H1 (cell line): ENCODE results near the gene NFASC. TPM values are rescaled to one million over a fixed set of nuclear protein-coding genes. Genes with fewer than 3 reads are reported as not detected.

Source experiments
- CTCF ChIA-PET: fragments of 300-600 bp; sonication (Branson Sonifier 250); formaldehyde crosslinking; loops from one replicate; lab custom pipeline; 2021; ENCODE audit not compliant: partially characterized antibody; lab: Charles Lee
- POLR2A ChIA-PET: fragments of 300-600 bp; sonication (Branson Sonifier 250); formaldehyde crosslinking; loops from one replicate; lab custom pipeline; 2021; ENCODE audit warnings: inconsistent platforms; ENCODE audit not compliant: partially characterized antibody; lab: Charles Lee
- DNase-seq, 2 experiments: peaks; one replicate each; pipeline versions ENCODE4 v3.0.0 to v3.0.0-alpha.2; 2010 to 2022; ENCODE audit warnings: low spot score in 2 of 2, low read depth in 1 of 2, mixed read lengths in 1 of 2
- FAIRE-seq: peaks from 2 replicates; lab custom pipeline; 2011; peaks lifted over from hg19 to GRCh38; lab: Jason Lieb, UNC
- H2AFZ ChIP-seq: 2 replicates; pipeline ENCODE4 v1.8.1; 2012; ENCODE audit warnings: low read length, inconsistent platforms
- H2AK5ac ChIP-seq: 2 replicates; pipeline ENCODE4 v1.6.1; 2013; ENCODE audit warnings: low read depth, low read length
- H2BK120ac ChIP-seq: replicated peaks from 2 replicates; pipeline ENCODE3; 2013; ENCODE audit warnings: low read depth, low read length, inconsistent platforms
- H2BK12ac ChIP-seq: 2 replicates; pipeline ENCODE4 v1.6.1; 2013; ENCODE audit warnings: low read depth, low read length
- H2BK15ac ChIP-seq: 2 replicates; pipeline ENCODE4 v1.6.1; 2013; ENCODE audit warnings: low read length
- H2BK20ac ChIP-seq: 2 replicates; pipeline ENCODE4 v1.6.1; 2013; ENCODE audit warnings: low read length
- H2BK5ac ChIP-seq: 2 replicates; pipeline ENCODE4 v1.6.1; 2013; ENCODE audit warnings: low read depth, low read length
- H3K14ac ChIP-seq: 2 replicates; pipeline ENCODE4 v1.6.1; 2013; ENCODE audit warnings: inconsistent platforms; ENCODE audit not compliant: insufficient read length
- H3K18ac ChIP-seq: 2 replicates; pipeline ENCODE4 v1.6.1; 2013; ENCODE audit warnings: low read length; ENCODE audit errors: extremely low read depth
- H3K23ac ChIP-seq: 2 replicates; pipeline ENCODE4 v1.6.1; 2013; ENCODE audit warnings: inconsistent platforms; ENCODE audit not compliant: insufficient read length
- H3K23me2 ChIP-seq: 2 replicates; pipeline ENCODE4 v1.6.1; 2013; ENCODE audit warnings: low read depth, low read length
- H3K27ac ChIP-seq: 2 replicates; pipeline ENCODE4 v1.6.1; 2011; ENCODE audit warnings: low read depth, low read length, inconsistent platforms
- H3K27me3 ChIP-seq, 4 experiments: replicated peaks in 1 of 4; 1 replicate in 1 of 4; 2 replicates in 3 of 4; pipeline versions ENCODE4 v1.6.1 to v1.8.1; 2011 to 2013; ENCODE audit warnings: low read length in 3 of 4, mild to moderate bottlenecking in 3 of 4, inconsistent platforms in 2 of 4, mixed read lengths in 2 of 4, moderate library complexity in 1 of 4; ENCODE audit not compliant: control insufficient read depth in 3 of 4, insufficient read depth in 3 of 4; ENCODE audit errors: extremely low read depth in 1 of 4
- H3K36me3 ChIP-seq, 4 experiments: 2 replicates each; pipeline versions ENCODE4 v1.6.1 to v1.8.1; 2011 to 2013; ENCODE audit warnings: mild to moderate bottlenecking in 4 of 4, low read length in 3 of 4, moderate library complexity in 2 of 4, control low read depth in 1 of 4, inconsistent platforms in 1 of 4; ENCODE audit not compliant: insufficient read depth in 4 of 4, control insufficient read depth in 2 of 4
- H3K4ac ChIP-seq: replicated peaks from 2 replicates; pipeline ENCODE3; 2013; ENCODE audit warnings: low read length, low read depth, mixed read lengths, inconsistent platforms; ENCODE audit not compliant: insufficient read length
- H3K4me1 ChIP-seq, 4 experiments: replicated peaks in 1 of 4; 1 replicate in 1 of 4; 2 replicates in 3 of 4; pipeline versions ENCODE4 v1.6.1 to v1.8.1; 2011 to 2013; ENCODE audit warnings: low read length in 3 of 4, inconsistent platforms in 2 of 4, mixed read lengths in 1 of 4; ENCODE audit not compliant: insufficient read depth in 4 of 4, control insufficient read depth in 3 of 4
- H3K4me2 ChIP-seq, 2 experiments: 2 replicates each; pipeline versions ENCODE4 v1.6.1 to v1.8.1; 2011 to 2013; ENCODE audit warnings: low read depth in 2 of 2, low read length in 2 of 2, control low read depth in 1 of 2, inconsistent platforms in 1 of 2, mild to moderate bottlenecking in 1 of 2; ENCODE audit not compliant: insufficient read depth in 1 of 2
- H3K4me3 ChIP-seq, 4 experiments: fragments of 200-600, 300-600 bp in 1 of 4; sonication (generic), shearing (Covaris generic), sonication (Bioruptor Twin) in 1 of 4; 2 replicates each; pipeline versions ENCODE4 v1.5.1 to v1.8.1; 2011 to 2016; ENCODE audit warnings: low read length in 4 of 4, low read depth in 3 of 4, control low read depth in 2 of 4, inconsistent platforms in 2 of 4, mild to moderate bottlenecking in 2 of 4, mixed read lengths in 1 of 4, moderate library complexity in 1 of 4; ENCODE audit not compliant: insufficient read depth in 2 of 4; ENCODE audit errors: extremely low read depth in 1 of 4
- H3K56ac ChIP-seq: replicated peaks from 2 replicates; pipeline ENCODE3; 2013; ENCODE audit warnings: low read depth, mild to moderate bottlenecking, mixed read lengths, low read length, inconsistent platforms; ENCODE audit not compliant: insufficient read length
- H3K79me1 ChIP-seq: 2 replicates; pipeline ENCODE4 v1.6.1; 2013; ENCODE audit warnings: low read depth, low read length, control low read depth
- H3K79me2 ChIP-seq, 2 experiments: 2 replicates each; pipeline versions ENCODE4 v1.6.1 to v1.8.1; 2012 to 2013; ENCODE audit warnings: low read length in 2 of 2, mild to moderate bottlenecking in 2 of 2, inconsistent platforms in 1 of 2; ENCODE audit not compliant: insufficient read depth in 2 of 2, control insufficient read depth in 1 of 2
- H3K9ac ChIP-seq, 4 experiments: replicated peaks in 1 of 4; 1 replicate in 1 of 4; 2 replicates in 3 of 4; pipeline versions ENCODE4 v1.6.1 to v1.8.1; 2011 to 2013; ENCODE audit warnings: low read depth in 3 of 4, low read length in 3 of 4, control low read depth in 2 of 4, mild to moderate bottlenecking in 2 of 4, moderate library complexity in 2 of 4, inconsistent platforms in 1 of 4; ENCODE audit errors: extremely low read depth in 1 of 4
- H3K9me3 ChIP-seq, 2 experiments: 2 replicates each; pipeline versions ENCODE4 v1.6.1 to v1.8.1; 2012 to 2013; ENCODE audit warnings: mild to moderate bottlenecking in 2 of 2, moderate library complexity in 2 of 2, control low read depth in 1 of 2, inconsistent platforms in 1 of 2, low read depth in 1 of 2, low read length in 1 of 2, mixed read lengths in 1 of 2; ENCODE audit not compliant: insufficient read depth in 2 of 2
- H4K20me1 ChIP-seq, 2 experiments: replicated peaks in 1 of 2; 2 replicates each; pipeline versions ENCODE3 to v1.8.1; 2011 to 2013; ENCODE audit warnings: inconsistent platforms in 2 of 2, low read length in 2 of 2, mild to moderate bottlenecking in 1 of 2; ENCODE audit not compliant: insufficient read depth in 2 of 2, control insufficient read depth in 1 of 2
- H4K5ac ChIP-seq: 2 replicates; pipeline ENCODE4 v1.6.1; 2013; ENCODE audit warnings: low read length, low read depth, mixed read lengths, inconsistent platforms; ENCODE audit not compliant: insufficient read length
- H4K8ac ChIP-seq: 2 replicates; pipeline ENCODE4 v1.8.0; 2013; ENCODE audit warnings: mild to moderate bottlenecking, moderate library complexity, low read length, inconsistent platforms; ENCODE audit not compliant: insufficient read depth; ENCODE audit errors: extremely low read depth
- H4K91ac ChIP-seq: replicated peaks from 2 replicates; pipeline ENCODE3; 2013; ENCODE audit warnings: low read length, mixed read lengths, inconsistent platforms; ENCODE audit not compliant: insufficient read length
- CTBP2 ChIP-seq: IDR thresholded peaks from 2 replicates; pipeline ENCODE4 v1.7.0; 2011; ENCODE audit warnings: borderline replicate concordance, mild to moderate bottlenecking, moderate library complexity, mixed read lengths, low read length; ENCODE audit not compliant: insufficient read depth, insufficient read length
- EGR1 ChIP-seq: IDR thresholded peaks from 2 replicates; pipeline ENCODE4 v1.6.1; 2011; ENCODE audit warnings: low read depth, low read length, borderline replicate concordance
- HDAC2 ChIP-seq, 2 experiments: fragments of 300-600 bp in 1 of 2; sonication (generic) in 1 of 2; IDR thresholded peaks; 2 replicates each; pipeline ENCODE4 v1.6.1; 2011 to 2012; ENCODE audit warnings: low read depth in 2 of 2, low read length in 2 of 2, mild to moderate bottlenecking in 2 of 2, moderate library complexity in 2 of 2, borderline replicate concordance in 1 of 2, inconsistent platforms in 1 of 2
- PHF8 ChIP-seq: fragments of 200-600 bp; sonication (generic); conservative IDR thresholded peaks from 2 replicates; pipeline ENCODE4 v1.7.1; 2012; ENCODE audit warnings: low read depth, mild to moderate bottlenecking, inconsistent platforms, low read length, moderate library complexity
- POLR2A ChIP-seq, 2 experiments: IDR thresholded peaks; 1 replicate in 1 of 2; 2 replicates in 1 of 2; pipeline ENCODE4 v1.6.1; 2011; ENCODE audit warnings: low read depth in 2 of 2, low read length in 2 of 2, mild to moderate bottlenecking in 2 of 2; ENCODE audit errors: control extremely low read depth in 1 of 2
- SP1 ChIP-seq: IDR thresholded peaks from 2 replicates; pipeline ENCODE4 v1.6.1; 2011; ENCODE audit warnings: low read depth, low read length
- SRF ChIP-seq: IDR thresholded peaks from 2 replicates; pipeline ENCODE4 v1.6.1; 2011; ENCODE audit warnings: mild to moderate bottlenecking, low read depth, low read length, moderate library complexity
- YY1 ChIP-seq: IDR thresholded peaks from 2 replicates; pipeline ENCODE4 v1.6.1; 2011; ENCODE audit warnings: low read depth, mild to moderate bottlenecking, low read length
- WGBS, 2 experiments: shearing (Covaris generic) in 1 of 2; methylation state at CpG; one replicate each; pipeline versions ENCODE4 v1.1.6 to v1.1.7; 2013 to 2015; ENCODE audit warnings: low lambda C conversion rate in 2 of 2, mixed read lengths in 2 of 2, inconsistent platforms in 1 of 2, low coverage in 1 of 2, missing lambda C conversion rate in 1 of 2; ENCODE audit not compliant: insufficient replicate concordance in 2 of 2, insufficient coverage in 1 of 2, insufficient read length in 1 of 2; ENCODE audit errors: extremely low coverage in 1 of 2, missing lambda C conversion rate in 1 of 2; 5-methylcytosine and 5-hydroxymethylcytosine counted together
- polyA plus RNA-seq, 7 experiments: library from polyadenylated mRNA; depleted of rRNA in 3 of 7; stranded (reverse) in 5 of 7; unstranded in 2 of 7; fragments of >200 nt in 5 of 7; fragments of 200-250 nt in 2 of 7; gene quantifications; 1 replicate in 5 of 7; 2 replicates in 1 of 7; 4 replicates in 1 of 7; pipeline versions ENCODE4 v1.2.1 to v1.2.3, GENCODE V29; 2011 to 2013; ENCODE audit warnings: missing spikeins in 2 of 7, mixed read lengths in 2 of 7
- total RNA-seq: library from RNA; stranded (reverse); fragmentation: NEBNext Ultra II Directional; extraction: Animal tissue kit (Norgen Biotek cat#: 25700); gene quantifications from 2 replicates; pipeline ENCODE4 v1.2.1, GENCODE V29; 2021
- TF ChIP-seq, protein P1 (sequence below), 3 experiments: IDR thresholded peaks; 1 replicate in 2 of 3; 2 replicates in 1 of 3; pipeline versions ENCODE4 v1.5.1 to v1.6.1; 2011; ENCODE audit warnings: low read length in 3 of 3, mild to moderate bottlenecking in 3 of 3, inconsistent platforms in 2 of 3, low read depth in 1 of 3, moderate library complexity in 1 of 3; ENCODE audit not compliant: insufficient read depth in 1 of 3; ENCODE audit errors: control extremely low read depth in 1 of 3
- TF ChIP-seq, protein P2 (sequence below): IDR thresholded peaks from 2 replicates; pipeline ENCODE4 v1.6.1; 2012; ENCODE audit warnings: low read length, inconsistent platforms

NFASC gene
- total and polyA plus RNA-seq, 2 of the 8 experiments (the other 6 are each of a cell fraction or from before 2014, with no cell fraction given) = 5.0 to 15.2 TPM

- Histone ChIP-seq H2BK12ac (no peak overlapping the region; the same call in 1 of the 2 replicates), H3K4ac (no peak overlapping the region), H4K91ac (no peak overlapping the region), H3K23ac (no peak overlapping the region), H4K8ac (no peak overlapping the region), H2AK5ac (no peak overlapping the region), H4K5ac (no peak overlapping the region), H4K20me1 (no peaks in the 10 kb centered on the region), H3K79me1 (no peaks in the 10 kb centered on the region), H3K79me2 (no peaks in the 10 kb centered on the region), H2AFZ (no peak overlapping the region), H3K4me2 (no peak overlapping the region), H3K56ac (no peak overlapping the region), H3K9me3 (no peaks in the 10 kb centered on the region), H2BK5ac (no peak overlapping the region), H3K14ac (no peak overlapping the region), H3K18ac (no peak overlapping the region), H3K4me1 (no peaks in the 10 kb centered on the region), H3K4me3 (no peak overlapping the region), H2BK20ac (no peak overlapping the region), H2BK15ac (no peak overlapping the region), H2BK120ac (no peak overlapping the region), H3K36me3 (no peaks in the 10 kb centered on the region), H3K27me3 (no peaks in the 10 kb centered on the region), H3K9ac (no peak overlapping the region), H3K27ac (no peak overlapping the region), H3K23me2 (no peaks in the 10 kb centered on the region)
- WGBS, 2 experiments = 90% methylated on average over 12 of the region's 12 CpGs; no CpG with 5 or more reads in 1 of the 2 experiments
- ChIA-PET POLR2A (interaction anchor here (1.0 kb wide), 1 partner anchor 88 kb away, joined by 3 read pairs; no protein-coding TSS in a partner anchor), CTCF (interaction anchor here (0.6 to 33.8 kb wide), 35 partner anchors 10 to 521 kb away, joined by 3 to 1336 read pairs (median 5); partner anchors contain the start of gene TMEM81)
- no peak for FAIRE-seq
- DNase-seq = no peak
- TF ChIP-seq POLR2A (IDR thresholded peaks at IDR 0.05; ENCODE audit: control extremely low read depth in 1 of 2, low read depth in 2 of 2, low read length in 2 of 2) = no peak
- TF ChIP-seq, protein P1, sequence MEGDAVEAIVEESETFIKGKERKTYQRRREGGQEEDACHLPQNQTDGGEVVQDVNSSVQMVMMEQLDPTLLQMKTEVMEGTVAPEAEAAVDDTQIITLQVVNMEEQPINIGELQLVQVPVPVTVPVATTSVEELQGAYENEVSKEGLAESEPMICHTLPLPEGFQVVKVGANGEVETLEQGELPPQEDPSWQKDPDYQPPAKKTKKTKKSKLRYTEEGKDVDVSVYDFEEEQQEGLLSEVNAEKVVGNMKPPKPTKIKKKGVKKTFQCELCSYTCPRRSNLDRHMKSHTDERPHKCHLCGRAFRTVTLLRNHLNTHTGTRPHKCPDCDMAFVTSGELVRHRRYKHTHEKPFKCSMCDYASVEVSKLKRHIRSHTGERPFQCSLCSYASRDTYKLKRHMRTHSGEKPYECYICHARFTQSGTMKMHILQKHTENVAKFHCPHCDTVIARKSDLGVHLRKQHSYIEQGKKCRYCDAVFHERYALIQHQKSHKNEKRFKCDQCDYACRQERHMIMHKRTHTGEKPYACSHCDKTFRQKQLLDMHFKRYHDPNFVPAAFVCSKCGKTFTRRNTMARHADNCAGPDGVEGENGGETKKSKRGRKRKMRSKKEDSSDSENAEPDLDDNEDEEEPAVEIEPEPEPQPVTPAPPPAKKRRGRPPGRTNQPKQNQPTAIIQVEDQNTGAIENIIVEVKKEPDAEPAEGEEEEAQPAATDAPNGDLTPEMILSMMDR (IDR thresholded peaks at IDR 0.05; ENCODE audit: control extremely low read depth in 1 of 3, insufficient read depth in 1 of 3, low read depth in 1 of 3, low read length in 3 of 3) = no peak
- TF ChIP-seq YY1 = no peak
- TF ChIP-seq SRF = no peak
- TF ChIP-seq EGR1 = no peak
- TF ChIP-seq SP1 = no peak
- TF ChIP-seq, protein P2, sequence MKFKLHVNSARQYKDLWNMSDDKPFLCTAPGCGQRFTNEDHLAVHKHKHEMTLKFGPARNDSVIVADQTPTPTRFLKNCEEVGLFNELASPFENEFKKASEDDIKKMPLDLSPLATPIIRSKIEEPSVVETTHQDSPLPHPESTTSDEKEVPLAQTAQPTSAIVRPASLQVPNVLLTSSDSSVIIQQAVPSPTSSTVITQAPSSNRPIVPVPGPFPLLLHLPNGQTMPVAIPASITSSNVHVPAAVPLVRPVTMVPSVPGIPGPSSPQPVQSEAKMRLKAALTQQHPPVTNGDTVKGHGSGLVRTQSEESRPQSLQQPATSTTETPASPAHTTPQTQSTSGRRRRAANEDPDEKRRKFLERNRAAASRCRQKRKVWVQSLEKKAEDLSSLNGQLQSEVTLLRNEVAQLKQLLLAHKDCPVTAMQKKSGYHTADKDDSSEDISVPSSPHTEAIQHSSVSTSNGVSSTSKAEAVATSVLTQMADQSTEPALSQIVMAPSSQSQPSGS = no peak
- TF ChIP-seq CTBP2 = no peak
- no peak for TF ChIP-seq HDAC2 (IDR thresholded peaks at IDR 0.05; ENCODE audit: borderline replicate concordance in 1 of 2, low read depth in 2 of 2, low read length in 2 of 2)
- TF ChIP-seq PHF8 = no peak
These were observed 104.4 kb downstream of the NFASC start for GRCh38 chr1:204975021-204975420.
